Hematopoietic multipotent progenitor cell treated with erythropoietin and hydrocortisone succinate and interleukin-3 and kit ligand, for 6 days (in vitro differentiated cells): ENCODE measurements around the gene IL2.
A peak's percentile ranks its signal among the peaks of the same experiment; 100 is the strongest.

Experiments
- DNase-seq: peaks from one replicate; pipeline ENCODE4 v3.0.0-alpha.2; 2015

Gene IL2

DNA sequence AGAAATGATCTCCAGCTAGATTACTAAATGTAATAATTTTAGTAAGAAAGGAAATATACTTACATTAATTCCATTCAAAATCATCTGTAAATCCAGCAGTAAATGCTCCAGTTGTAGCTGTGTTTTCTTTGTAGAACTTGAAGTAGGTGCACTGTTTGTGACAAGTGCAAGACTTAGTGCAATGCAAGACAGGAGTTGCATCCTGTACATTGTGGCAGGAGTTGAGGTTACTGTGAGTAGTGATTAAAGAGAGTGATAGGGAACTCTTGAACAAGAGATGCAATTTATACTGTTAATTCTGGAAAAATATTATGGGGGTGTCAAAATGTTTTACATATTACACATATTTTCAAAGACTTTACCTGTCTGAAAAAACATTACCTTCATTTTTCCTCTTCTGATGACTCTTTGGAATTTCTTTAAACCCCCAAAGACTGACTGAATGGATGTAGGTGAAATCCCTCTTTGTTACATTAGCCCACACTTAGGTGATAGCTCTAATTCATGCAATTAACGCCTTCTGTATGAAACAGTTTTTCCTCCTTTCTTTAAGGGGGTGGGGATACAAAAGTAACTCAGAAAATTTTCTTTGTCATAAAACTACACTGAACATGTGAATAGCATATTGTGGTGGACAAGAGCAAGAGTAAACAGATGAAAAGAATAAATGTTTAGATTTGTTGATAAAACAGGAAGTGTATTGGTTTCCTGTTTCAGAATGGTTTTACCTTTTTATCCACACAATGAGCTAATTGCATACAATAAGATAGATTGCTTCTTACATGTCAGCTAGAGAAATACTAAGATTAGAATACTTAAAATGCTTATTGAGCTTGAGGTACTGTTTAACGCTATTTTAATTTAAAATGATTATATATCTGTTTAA, at the start of gene IL2:
Gene IL2 (minus strand): TSS at position 495 of the 886 bp plus-strand sequence. CDS start 285 bp downstream, at position 210.
- peak; percentile 12 for DNase-seq

DNA sequence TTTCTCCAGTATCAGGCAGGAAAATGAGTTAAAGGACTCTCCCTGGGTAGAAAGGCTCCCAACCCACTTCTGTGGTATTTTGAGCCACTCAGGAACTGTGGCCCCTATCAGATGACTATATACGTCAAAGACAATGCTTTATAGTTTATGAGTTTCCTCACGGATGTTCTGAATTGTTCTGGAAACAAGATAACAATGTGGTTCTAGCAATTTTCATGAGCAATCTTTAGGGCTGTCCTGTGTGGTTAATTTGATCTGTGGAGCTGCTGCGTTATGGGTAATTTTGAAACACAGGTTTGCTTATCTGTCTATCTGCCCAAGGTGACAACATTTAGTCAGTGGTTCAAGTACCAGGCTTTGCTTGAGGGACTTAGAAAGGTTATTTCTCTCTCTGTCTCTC, 46.7 kb upstream of the IL2 start:
- DNase-seq: peak; percentile 33

DNA sequence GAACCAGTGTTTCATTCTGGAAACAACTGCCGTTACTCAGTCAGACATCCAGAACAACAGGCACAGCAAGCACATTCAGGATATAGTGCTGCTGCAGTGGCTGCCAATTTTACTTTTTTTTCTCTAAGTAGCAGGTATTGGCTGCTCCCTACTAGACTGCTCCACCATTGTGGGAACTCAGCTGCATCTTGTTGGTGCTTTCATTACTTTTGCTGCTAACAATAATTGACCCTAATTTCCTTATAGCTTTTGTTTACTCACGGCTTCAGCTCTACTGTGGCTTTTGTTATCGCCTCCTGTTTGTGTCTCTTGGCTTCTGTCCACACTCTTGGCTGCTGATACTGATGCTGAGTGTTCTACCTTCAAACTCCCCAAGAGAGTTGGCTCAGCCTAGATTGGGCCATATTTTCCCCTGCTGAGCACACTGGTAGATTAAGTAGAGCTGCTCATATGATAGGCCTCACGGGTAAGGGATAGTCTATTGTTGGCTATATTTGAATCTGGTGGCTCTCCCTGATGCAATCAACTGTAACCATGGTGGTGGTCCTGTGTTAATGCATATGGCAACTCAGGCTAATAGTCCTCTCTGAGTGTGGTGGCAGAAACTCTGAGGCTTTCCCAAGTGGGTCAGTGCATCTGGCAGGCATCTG, 44.5 kb upstream of the IL2 start:
- DNase-seq: peak; percentile 6

DNA sequence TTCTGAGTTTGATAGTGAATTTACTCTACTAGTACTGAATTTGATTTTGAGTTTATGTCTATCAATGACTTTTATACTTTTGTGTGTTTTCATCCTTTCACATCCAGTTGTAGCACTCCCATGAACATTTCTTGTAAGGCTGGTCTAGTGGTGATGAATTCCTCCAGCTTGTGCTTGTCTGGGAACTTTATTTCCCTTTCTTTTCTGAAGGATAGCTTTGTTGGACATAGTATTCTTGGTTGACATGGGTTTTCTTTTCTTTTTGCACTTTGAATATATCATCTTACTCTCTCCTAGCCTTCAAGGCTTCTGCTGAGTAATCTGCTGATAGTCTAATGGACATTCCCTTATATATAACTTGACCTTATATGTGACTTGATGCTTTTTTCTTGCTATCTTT, 32.5 kb upstream of the IL2 start:
- no peak for DNase-seq

DNA sequence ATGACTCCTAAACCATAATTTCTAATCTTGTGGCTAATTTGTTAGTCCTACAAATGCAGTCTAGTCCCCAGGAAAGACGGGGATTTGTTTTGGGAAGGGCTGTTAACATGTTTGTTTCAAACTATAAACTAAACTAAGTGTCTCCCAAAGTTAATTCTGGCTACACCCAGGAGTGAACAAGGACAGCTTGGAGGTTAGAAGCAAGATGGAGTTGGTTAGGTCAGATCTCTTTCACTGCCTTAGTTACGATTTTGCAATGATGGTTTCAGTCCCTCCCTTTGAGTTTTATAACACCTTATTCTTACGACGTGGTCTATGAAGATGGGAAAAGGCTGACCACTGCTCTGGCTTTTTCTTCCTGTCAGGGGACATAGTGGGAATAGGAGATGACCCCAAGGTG, 27.0 kb upstream of the IL2 start:
- no peak for DNase-seq

DNA sequence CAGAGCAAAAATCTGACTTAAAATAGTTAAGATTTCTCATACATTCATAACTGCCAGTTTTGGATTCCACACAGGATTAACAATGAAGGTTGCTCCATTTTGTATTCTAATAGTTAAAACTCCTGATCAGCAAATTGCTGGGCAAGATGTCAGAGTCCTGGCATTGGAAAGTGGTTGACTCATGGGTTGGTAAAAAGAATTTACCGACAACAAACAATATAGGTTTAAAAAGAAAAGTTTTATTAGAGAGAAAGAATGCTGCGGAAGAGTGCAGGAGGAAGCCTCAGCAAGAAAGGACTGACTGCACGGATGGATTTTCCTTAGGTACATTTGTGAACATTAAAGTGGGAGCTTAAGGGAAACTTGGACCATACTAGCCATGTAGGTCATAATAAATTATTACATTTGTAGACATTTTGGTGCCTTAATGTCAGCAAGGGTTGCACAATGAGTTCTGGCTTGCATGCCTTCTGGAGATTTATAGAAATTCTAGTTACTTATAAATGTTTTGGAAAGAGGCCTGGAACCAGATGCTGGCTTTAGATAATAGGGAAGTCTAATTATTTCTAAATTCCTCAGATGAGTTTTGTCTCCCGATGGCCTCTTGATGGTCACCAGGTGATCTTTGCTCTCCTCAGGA, 25.4 kb upstream of the IL2 start:
- no peak for DNase-seq

DNA sequence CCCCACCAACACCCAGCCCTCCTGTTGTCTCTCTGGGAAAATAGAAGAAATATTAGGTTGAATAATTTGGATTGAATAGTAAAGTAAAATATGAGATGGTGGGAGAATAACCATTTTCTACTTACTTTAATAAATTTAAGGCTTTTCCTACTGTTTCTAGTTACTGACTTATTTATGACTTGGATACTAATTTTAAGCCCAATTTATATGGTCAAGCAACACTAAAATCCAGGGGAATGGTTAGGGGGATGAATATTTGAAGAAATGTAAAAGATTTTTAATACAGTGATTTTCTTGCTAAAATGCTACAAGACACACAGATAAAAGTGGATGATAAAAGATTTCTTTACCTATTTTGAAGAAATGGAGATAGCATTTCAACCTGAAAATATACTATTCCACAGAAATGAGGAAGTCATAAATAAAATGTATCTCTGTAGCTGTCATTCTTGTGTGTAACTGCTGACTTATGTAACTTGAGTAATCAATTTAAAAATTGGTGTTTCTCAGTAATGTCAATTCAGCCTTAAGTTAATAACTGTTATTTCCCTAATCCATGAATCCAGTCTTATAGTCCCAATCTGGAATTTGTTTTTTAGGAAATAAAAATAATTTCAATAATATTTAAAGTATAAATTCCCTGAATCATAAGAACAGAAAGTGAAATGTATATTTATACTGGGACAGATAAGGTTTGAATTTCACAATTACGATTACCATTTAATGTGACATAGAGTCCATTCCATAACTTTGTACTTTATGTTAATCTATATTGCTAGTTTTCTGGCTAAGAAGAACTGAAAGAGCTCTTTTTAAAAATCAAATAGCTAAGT, 24.3 kb upstream of the IL2 start:
- DNase-seq: peak; percentile 33

DNA sequence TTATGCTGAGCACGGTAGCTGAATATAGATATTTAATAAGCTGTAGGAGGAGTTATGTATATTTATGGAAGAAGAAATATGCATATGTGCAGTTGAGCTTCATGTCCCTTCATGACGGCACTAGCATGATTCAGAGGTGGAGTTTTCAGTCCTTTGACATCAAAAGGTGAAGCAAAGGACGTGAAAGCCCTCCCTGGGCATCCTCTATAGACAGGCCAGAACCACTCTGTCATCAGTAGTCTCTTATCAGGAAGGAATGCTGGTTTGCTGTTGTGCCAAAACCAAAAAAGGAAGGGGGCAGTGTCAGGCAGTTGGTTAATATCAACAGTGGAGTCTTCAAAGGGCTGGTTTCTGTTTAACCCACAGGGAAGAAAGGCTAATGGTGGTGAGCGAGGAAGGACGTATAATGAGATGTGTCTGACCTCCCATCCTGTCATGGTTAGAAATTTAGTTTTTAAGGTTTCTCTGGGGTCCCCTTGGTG, 23.5 kb upstream of the IL2 start:
- peak; percentile 66 for DNase-seq

DNA sequence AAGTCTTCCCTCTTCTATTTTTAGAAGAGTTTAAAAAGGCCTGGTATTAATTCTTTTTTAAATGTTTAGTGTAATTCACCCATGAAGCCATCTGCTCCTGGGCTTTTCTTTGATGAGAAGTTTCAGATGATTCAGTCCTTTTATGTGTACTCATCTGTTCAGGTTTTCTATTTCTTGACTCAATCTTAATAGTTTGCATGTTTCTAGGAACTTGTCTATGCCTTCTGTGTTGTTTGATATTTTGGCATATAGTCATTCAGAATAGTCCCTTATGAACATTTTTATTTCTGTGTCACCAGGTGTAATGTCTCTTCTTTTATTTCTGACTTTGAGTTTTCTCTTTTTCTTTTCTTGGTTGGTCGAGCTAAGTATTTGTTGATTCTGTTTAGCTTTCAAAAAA, 20.2 kb upstream of the IL2 start:
- no peak for DNase-seq

DNA sequence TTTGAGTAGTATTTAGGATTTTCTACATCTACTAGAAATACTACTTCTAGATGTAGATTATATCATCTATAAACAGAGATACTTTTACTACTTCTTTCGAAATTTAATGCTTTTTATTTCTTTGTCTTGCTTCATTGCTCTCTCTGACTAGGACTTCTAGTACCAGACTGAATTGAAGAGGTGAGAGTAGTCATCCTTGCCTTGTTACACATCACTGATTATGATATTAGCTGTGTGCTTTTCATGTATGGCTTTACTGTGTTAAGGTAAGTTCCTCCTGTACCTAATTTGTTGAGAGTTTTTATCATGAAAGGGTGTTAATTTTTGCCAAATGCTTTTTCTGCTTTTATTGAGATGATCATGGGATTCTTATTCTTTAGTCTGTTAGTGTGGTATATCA, 19.6 kb upstream of the IL2 start:
- no peak for DNase-seq

DNA sequence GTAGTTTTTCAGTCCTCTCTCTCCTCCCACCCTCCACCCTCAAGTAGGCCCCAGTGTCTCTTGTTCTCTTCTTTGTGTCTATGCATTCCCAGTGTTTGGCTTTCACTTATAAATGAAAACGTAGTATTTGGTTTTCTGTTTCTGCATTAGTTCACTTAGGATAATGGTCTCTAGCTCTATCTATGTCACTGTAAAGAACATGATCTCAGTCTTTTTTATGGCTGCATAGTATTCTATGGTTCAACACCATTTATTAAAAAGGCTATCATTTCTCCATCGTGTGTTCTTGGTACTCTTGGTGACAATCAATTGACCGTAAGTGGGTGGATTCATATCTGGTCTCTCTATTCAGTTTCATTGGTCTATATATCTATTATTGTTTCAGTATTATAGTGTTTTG, 18.7 kb upstream of the IL2 start:
- no peak for DNase-seq

DNA sequence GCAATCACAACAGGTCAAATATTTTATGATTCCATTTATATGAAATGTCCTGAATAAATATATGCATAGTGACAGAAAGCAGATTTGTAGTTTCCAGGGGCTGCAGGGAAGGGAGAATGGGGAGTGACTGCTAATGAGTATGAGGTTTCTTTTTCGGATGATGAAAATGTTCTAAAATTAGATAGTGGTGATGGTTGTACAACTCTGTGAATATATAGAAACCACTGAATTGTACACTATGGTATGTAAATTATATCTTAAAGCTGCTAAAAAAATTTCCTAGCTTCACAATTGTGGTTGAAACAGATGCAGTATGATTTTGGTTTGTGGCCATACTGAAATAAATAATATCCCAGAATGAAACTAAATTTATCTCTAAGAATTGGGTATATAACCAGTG, 12.9 kb upstream of the IL2 start:
- no peak for DNase-seq

DNA sequence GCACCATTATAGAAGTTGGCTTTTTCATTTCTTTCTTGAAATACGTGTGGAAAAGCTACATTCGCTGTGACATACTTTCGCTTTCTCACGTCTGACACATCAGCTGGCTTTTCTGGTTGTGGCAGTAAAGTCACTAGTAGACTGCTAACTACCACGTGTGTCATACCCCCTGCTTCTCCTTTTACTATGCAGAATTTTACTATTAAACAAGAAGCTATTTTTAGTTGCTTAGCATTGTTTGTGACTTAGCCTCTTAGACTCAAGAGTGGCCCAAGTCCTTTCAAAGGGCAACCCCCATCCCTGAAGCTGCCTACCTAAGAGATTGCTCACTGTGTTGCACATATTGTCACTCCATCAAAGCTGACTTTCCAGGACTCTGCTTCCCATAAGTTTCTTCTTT, 2.1 kb upstream of the IL2 start:
- DNase-seq: peak; percentile 36

DNA sequence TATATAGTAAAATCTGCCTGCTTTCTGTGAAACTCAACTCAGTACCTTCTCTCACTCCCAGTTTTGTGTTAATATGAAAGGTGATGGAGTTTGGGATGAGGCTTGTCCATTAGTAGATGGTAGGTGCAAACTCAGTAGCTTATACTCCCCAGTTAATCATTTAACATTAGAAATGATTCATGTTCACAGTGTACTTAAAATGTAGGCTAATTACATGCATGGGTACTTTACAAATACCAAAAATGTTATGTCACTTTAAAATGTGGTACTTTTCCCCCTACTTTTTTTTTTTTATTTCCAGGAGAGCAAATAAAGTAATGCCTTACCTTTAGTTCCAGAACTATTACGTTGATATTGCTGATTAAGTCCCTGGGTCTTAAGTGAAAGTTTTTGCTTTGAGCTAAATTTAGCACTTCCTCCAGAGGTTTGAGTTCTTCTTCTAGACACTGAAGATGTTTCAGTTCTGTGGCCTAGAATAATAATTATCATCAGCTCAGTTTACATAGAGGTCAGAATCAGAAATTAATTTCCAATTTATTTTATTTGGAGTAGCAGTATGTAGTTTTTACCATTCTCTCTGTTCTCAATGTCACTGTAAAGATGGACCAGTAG, 3.0 kb downstream of the IL2 start:
- no peak for DNase-seq

DNA sequence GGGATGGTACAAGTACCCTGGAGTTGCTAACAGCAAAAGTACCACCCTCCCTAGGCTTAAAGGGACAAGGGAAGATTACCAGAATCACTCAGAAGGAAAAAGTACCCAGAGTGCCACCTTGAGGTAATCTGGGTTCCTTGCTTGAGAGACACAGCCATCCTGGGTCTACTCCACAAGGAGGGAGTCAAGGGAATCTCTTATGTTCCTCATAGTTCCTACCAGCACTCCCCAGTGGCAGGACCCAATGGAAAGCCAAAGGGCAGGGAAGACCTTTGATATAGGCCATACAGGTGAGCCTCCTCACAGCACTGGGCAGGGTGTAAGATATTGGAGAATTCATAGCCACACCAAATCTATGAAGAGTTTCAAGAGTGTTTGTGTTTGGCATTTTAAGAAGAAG, 5.7 kb downstream of the IL2 start:
- peak; percentile 39 for DNase-seq

DNA sequence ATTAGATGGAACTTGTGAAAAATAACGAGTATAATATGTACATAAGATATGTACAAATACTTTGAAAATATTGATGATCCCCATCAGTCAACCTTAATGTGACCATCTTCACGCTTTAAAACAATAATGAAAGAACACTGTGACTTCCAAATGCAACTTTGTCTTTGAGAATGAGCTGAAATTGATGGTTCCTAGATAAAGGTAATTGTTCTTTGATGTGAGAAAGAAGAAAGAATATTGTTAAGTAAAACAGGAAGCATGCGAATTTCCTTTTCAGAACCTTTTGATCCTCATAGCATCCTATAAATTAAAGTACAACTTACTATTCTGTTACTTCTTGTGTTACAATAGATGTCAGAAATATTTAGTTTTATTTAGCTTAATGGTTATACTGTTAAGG, 22.2 kb downstream of the IL2 start:
- DNase-seq: no peak

DNA sequence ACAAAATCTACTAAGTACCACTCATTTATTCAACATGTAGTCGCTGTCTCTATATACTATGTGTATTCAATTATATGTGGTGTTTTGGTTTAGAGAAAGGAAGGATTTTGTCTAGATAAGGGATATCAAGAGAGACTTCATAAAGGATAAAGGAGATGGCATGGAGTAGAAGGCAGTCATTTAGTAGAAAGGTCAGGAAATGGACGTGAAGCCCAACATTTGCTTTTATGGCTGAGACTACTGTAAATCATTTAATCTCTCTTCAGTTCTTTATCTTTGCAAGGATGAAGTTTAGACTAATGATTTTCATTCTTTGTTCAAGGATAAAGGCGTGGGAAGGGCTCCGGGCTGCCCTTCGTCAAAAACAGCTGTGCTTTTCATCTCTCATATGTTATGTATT, 25.2 kb downstream of the IL2 start:
- DNase-seq: no peak

DNA sequence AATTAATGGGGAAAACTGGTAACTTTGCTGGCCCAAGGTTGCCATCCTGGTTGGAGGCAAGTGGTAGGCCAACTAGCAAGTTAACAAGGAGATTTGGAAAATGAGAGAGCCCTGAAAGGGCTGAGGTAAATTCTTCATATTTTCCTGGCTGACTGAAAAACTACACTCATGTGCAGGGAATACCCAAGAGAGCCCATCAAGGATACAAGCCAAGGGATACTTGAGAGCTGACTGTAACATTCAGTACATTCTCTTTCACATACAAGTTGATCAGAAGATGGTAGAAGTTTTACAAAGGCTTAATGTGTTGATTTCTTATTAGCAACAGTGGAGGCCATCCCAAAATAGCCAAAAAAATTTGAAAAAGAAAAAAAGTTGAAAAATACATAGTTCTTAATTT, 33.3 kb downstream of the IL2 start:
- DNase-seq: no peak

DNA sequence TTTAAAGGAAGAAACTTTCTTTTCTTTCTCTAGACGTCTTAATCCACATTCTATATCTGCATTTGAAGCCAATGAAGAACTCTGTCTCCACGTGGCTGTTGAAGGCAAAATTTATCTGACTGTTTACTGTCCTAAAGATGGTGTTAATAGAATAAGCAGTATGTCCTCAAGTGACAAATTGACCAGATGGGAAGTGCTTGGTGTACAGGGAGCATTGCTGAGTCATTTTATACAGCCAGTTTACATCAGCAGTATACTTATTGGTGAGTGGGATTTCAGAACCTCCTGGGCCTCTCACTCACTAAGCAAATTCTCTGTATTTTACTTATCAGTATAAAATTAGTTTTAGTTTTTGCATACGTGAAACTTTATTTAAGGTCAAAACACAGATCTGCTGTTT, 44.0 kb downstream of the IL2 start:
- DNase-seq: peak; percentile 2

DNA sequence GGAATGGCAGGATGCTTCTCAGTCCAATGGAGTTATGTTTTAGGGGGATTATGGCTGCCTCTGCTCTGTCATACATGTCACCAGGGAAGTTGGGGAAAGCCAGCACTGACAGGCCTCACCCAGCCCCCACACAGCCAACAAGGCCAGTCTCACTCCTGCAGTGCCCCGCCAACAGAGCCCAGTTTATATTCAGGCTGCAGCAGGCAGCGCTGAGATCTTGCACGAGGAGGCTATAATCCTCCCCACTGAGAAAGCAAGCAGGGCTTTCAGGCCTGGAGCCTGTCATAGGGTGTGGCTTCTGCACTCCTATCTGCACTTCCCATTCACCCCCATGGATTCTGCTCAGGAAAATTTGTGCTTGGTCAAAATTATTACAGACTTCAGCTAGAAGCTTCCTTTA, 52.7 kb downstream of the IL2 start:
- no peak for DNase-seq
